Stomach smooth muscle (tissue), 2 donors: Measurements from ENCODE around the gene SHC1.

Source experiments
- H3K27ac ChIP-seq: one replicate; pipeline ENCODE4 v1.7.0; 2013; ENCODE audit warnings: mild to moderate bottlenecking, low read length, inconsistent platforms
- H3K27me3 ChIP-seq, 2 donors: one replicate each; pipeline ENCODE4 v1.7.0; 2013; ENCODE audit warnings: low read length in 2 of 2; ENCODE audit not compliant: insufficient read depth in 2 of 2, control insufficient read depth in 1 of 2
- H3K36me3 ChIP-seq, 2 donors: one replicate each; pipeline ENCODE4 v1.7.0; 2013; ENCODE audit warnings: low read length in 2 of 2; ENCODE audit not compliant: control insufficient read depth in 2 of 2, insufficient read depth in 2 of 2
- H3K4me1 ChIP-seq: one replicate; pipeline ENCODE4 v1.7.0; 2013; ENCODE audit warnings: low read length; ENCODE audit not compliant: control insufficient read depth, insufficient read depth
- H3K4me3 ChIP-seq, 2 donors: one replicate each; pipeline ENCODE4 v1.7.0; 2013; ENCODE audit warnings: low read length in 2 of 2
- H3K9ac ChIP-seq, 2 donors: one replicate each; pipeline ENCODE4 v1.7.0; 2013; ENCODE audit warnings: low read length in 2 of 2, mild to moderate bottlenecking in 1 of 2
- H3K9me3 ChIP-seq, 2 donors: one replicate each; pipeline ENCODE4 v1.7.0; 2013; ENCODE audit warnings: low read length in 2 of 2; ENCODE audit not compliant: control insufficient read depth in 2 of 2
- donor health status: healthy.
- donor health status: Pancreatic carcinoma.

The SHC1 gene

DNA sequence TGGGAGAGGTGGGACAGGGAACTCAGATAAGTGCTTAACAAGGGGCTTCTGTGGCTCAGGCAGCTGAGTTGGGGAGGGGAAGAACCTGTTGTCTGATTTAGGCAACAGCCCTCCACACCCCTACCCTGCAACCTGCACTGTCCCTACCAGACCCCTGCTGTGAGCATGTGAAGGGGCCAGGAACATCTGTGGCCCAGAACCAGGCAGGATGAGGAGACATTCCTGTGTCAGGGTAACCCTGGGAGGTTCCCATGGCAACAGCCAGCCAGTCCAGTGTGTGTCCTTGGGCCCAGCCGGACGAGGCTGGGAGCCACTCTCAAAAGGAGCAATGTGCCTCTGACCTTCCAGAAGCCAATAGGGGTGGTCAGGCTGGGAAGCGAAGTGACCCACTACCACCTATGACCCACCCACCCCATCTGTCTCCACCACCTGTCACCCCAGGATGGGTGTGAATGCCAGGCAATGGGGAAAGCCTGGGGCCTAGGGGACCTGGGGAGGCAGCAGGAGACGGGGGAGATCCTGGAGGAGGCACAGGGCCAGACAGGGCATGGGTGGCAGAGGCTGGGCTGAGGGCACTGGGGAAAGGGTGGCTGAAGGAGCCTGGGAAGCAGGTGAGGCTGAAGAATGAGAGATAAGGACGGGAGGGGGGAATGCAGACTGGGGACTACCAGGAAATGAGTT, 29.1 kb downstream of the SHC1 start:
- Histone ChIP-seq H3K4me3 (no peak overlapping the region), H3K4me1 (peaks cover 33% of the 10 kb centered on the region), H3K9ac (peak overlapping the region in 1 of 2 donors; percentile 21), H3K9me3 (no peaks in the 10 kb centered on the region), H3K27ac (no peak overlapping the region), H3K27me3 (no peaks in the 10 kb centered on the region), H3K36me3 (peaks cover 4 to 15% of the 10 kb centered on the region in 2 donors)

DNA sequence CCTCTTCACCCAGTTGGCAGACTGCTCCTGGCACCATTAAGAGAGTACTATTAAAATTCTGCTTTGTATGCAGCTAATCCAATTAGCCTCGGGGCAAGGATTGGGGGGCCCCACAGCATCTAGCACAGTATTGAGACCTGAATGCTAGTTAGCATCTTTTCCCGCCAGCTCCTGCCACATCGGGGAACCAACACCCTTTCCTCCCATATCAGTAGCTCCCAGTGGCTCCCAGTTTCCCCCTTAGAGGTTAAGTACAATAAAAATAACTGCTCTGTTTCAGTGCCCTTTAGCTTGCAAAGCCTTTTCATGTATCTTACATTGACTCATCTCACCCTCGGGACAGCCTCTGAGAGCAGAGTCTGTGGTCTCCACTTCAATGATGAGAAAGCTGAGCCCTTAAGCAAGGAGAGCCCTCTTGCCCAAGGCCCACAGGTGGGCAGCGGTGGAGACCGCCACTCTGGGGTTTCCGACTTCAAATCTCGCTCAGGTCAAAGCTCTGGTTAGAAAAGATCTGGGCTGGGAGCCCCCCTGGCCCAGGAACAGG, 29.8 kb downstream of the SHC1 start:
- H3K9ac ChIP-seq = no peak overlapping the region
- H3K27ac ChIP-seq = no peak overlapping the region

DNA sequence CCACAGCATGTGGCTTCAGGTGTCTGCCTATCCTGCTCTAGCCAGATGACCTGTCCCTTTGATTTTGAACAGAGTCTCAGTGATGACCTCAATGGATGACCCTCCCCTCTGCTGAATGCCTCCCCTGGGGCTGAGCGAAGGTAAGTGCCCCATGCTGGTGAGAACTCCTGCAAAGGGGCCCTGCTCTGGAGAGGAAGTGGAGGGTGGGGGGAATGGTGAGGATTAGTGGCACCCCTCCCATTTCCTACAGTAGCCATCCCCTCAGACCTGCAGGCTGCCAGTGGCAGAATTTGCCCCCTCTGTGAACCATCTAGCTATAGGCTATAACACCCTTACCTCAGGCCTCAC, 30.4 kb downstream of the SHC1 start:
- Histone ChIP-seq H3K4me3 (no peak overlapping the region), H3K4me1 (peaks cover 45% of the 10 kb centered on the region), H3K36me3 (peaks cover 0 to 8% of the 10 kb centered on the region in 2 donors), H3K9me3 (no peaks in the 10 kb centered on the region), H3K27me3 (no peaks in the 10 kb centered on the region), H3K9ac (no peak overlapping the region), H3K27ac (no peak overlapping the region)

More for the DNA sequence above, 29.8 kb downstream of the SHC1 start:
- Histone ChIP-seq H3K4me3 (no peak overlapping the region), H3K36me3 (peaks cover 4 to 9% of the 10 kb centered on the region in 2 donors), H3K4me1 (peaks cover 40% of the 10 kb centered on the region), H3K9me3 (no peaks in the 10 kb centered on the region), H3K27me3 (no peaks in the 10 kb centered on the region)

DNA sequence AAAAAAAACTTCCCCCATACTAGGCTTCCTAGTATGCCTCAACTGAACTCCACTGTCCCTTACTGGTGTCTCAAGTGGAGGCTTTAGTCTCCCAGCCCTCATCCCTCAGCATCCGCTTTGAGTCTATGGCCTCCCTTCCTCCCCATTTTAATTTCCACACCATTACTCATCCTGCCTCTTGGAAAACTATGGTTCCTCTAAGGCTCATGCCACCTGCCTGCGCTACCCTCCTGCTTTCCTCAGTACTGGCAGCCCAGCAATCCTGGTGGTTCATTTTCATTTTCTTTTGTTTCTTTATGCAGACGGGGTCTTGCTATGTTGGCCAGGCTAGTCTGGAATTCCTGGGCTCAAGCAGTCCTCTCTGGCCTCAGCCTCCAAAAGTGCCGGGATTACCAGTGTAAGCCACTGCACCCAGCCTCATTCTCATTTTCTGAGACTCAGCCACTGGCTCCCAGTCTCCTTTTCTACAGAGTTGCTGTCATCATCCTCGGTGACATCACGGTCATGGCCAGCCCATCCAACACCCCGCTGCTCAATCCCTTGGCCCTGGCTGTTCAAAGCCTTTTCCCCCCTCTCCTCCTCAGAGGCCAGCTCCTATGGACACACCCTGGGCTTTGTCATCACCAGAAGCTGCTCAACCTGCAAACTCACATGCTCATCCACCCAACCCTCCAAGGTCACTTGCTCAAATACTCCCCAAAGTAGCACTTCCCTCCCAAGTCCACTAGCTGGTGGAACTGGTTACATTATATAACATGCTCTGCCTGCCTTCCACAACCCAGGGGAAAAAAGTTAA, 31.7 kb downstream of the SHC1 start:
- H3K9ac ChIP-seq = peak overlapping the region in 1 of 2 donors; percentile 96
- no peak overlapping the region for H3K4me3 ChIP-seq
- peak overlapping the region; percentile 99 for H3K27ac ChIP-seq
- H3K4me1 ChIP-seq = peaks cover 40% of the 10 kb centered on the region
- no peaks in the 10 kb centered on the region for H3K36me3 ChIP-seq
- no peaks in the 10 kb centered on the region for H3K27me3 ChIP-seq
- no peaks in the 10 kb centered on the region for H3K9me3 ChIP-seq

DNA sequence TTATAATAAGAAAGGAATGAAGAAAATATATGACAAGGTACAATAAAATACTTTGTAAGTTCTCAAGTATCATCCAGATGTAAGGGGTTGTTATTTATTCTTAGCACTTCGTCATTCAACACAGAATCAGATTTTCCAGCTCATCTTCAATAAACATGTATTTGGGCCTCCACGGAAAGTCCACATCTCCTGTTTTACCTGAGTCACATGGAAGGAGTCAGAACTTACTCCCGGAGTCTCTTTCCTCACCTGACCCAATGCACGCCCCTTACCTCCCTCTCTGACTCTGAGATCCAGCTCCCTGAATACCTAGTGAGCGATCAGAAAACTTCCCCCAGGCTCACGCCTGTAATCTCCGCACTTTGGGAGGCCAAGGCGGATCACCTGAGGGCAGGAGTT, 32.6 kb downstream of the SHC1 start:
- Histone ChIP-seq H3K9me3 (no peaks in the 10 kb centered on the region), H3K27me3 (no peaks in the 10 kb centered on the region), H3K27ac (peak overlapping the region; percentile 99), H3K36me3 (no peaks in the 10 kb centered on the region), H3K9ac (peak overlapping the region; percentile 96 to 100), H3K4me3 (peak overlapping the region; percentile 93 to 98), H3K4me1 (peaks cover 36% of the 10 kb centered on the region)

DNA sequence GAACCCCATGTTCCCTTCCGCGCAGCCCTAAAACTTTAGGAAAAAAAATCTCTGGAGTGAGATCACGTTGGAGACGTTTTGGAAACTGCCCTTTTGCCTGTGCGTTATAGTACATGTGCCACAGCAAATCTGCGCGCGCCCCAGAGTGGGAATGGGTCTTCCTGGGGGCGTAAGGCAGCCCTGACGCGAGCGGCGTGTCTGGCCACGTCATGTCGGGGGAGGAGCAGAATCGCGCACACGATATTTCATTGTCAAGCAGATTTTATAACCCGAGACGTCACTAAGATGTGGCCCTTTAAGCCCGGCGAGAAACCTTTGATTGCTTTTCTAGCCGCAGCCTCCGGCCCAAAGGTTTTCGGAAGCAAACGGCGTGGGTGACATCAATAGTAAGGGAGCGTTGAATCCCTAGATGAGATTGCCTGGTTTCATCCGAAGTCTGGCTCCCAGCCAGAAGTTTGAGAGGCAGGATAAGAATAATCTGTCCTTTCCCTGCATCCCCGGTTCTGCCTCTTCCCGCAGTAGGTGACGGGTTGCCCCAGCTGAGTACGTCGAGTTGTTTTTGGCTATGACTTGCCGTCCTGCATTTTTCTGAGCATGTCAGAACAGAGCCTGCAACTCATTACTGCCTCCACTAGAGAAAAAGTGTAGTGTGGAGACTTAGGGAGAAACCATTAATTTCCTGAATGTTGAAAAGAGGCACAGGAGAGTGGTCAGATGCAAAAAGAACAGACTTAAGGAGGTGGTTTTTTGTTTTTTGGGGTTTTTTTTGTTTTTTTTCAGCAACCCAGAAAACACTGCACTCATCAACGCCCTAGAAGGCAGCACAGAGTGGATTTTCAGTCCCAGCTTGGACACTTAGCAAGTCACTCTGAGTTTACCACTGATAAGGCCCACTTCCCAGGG, 33.2 kb downstream of the SHC1 start:
- peak overlapping the region; percentile 96 to 100 for H3K9ac ChIP-seq
- peaks cover 36% of the 10 kb centered on the region for H3K4me1 ChIP-seq
- peak overlapping the region; percentile 99 for H3K27ac ChIP-seq
- no peaks in the 10 kb centered on the region for H3K36me3 ChIP-seq
- no peaks in the 10 kb centered on the region for H3K9me3 ChIP-seq
- H3K4me3 ChIP-seq = peak overlapping the region; percentile 93 to 98
- H3K27me3 ChIP-seq = no peaks in the 10 kb centered on the region

DNA sequence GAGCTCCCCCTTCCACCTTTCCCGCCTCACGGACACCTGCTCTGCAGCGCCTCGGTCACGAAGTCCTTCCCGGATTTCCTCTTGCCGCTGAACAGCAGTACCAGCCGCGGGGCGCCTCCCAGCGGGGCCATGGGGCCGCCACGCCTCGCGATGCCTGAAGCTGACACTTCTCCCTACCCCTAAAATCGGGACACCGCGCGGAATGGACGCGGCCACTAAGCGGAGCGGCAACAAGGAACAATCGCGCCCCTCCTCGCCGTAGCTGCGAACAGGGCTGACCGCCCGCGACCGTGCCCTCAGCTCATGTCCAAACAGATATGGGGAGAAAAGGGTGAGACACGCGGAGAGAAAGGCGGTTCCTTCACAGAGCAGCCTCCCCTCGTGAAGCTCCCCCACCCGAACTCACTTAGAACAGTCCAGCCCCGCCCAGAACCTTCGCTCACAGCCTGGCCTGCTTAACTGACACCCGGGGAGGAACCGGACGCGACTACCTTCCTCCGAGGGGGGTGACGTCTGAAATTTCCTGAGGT, 33.9 kb downstream of the SHC1 start, which contains the start of gene PMVK:
PMVK (minus strand) TSS at position 165 of the 530 bp plus-strand sequence; CDS start at position 131, 34 bp downstream.
- H3K36me3 ChIP-seq = peaks cover 0 to 4% of the 10 kb centered on the region in 2 donors
- peak within 1 kb of the TSS; percentile 99 for H3K27ac ChIP-seq

DNA sequence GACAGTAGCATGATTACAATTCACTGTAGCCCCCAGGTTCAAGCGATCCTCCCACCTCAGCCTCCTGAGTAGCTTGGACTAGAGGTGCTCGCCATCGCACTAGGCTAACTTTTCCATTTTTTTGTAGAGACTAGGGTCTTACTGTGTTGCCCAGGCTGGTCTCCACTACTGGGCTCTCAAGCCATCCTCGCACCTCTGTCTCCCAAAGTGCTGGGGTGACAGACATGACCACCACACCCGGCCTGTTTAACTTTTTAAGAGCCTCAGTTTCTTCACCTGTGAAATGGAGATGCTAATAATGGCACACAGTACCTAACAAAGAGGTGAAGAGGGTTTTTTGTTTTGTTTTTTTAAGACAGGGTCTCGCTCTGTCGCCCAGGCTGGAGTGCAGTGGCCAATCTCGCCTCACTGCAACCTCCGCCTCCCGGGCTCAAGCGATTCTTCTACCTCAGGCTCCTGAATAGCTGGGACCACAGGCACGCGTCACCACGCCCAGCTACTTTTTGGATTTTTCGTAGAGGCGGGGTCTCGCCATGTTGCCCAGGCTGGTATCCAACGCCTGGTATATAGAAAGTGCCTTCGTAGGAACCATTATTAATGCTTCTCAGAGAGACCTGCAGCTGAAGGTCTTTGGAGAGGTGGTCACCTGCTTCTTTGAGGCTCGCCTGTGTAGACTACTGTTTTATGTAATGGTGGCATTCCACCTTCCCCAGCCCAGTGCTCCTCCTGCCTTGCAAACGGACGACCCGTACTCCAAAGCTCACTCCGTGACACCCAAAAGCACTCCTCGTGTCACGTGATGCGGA, 34.6 kb downstream of the SHC1 start:
- peaks cover 0 to 6% of the 10 kb centered on the region in 2 donors for H3K36me3 ChIP-seq
- peak overlapping the region; percentile 93 to 98 for H3K4me3 ChIP-seq
- H3K9me3 ChIP-seq = no peaks in the 10 kb centered on the region
- peaks cover 30% of the 10 kb centered on the region for H3K4me1 ChIP-seq
- peak overlapping the region; percentile 96 to 100 for H3K9ac ChIP-seq
- H3K27me3 ChIP-seq = no peaks in the 10 kb centered on the region
- H3K27ac ChIP-seq = peak overlapping the region; percentile 99

More for the DNA sequence above, 33.9 kb downstream of the SHC1 start, which contains the start of gene PMVK:
- Histone ChIP-seq H3K9me3 (no peaks in the 10 kb centered on the region), H3K4me1 (peaks cover 30% of the 10 kb centered on the region), H3K27me3 (no peaks in the 10 kb centered on the region), H3K9ac (peak within 1 kb of the TSS; percentile 96 to 100), H3K4me3 (peak within 1 kb of the TSS; percentile 93 to 98)

DNA sequence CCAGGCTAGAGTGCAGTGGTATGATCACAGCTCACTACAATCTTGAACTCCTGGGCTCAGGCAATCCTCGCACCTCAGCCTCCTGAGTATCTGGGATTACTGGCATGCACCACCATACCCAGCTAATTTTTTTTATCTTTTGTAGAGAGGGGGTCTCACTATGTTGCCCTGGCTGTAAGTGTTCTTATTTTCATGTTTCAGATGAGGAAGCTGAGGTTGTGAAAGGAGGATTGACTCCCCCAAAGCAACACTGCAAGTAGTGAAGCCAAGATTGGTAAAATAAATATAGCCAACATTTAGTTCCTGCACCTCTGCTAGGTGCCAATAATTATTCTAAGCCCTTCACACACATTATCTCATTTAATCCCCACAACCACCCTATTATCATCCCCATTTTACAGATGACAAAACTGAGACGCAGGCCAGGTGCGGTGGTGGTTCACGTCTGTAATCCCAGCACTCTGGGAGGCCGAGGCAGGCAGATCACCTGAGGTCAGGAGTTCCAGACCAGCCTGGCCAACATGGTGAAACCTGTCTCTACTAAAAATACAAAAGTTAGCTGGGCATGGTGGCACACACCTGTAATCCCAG, 36.1 kb downstream of the SHC1 start:
- H3K9me3 ChIP-seq = no peaks in the 10 kb centered on the region
- H3K36me3 ChIP-seq = peaks cover 4 to 10% of the 10 kb centered on the region in 2 donors
- no peaks in the 10 kb centered on the region for H3K27me3 ChIP-seq
- H3K27ac ChIP-seq = no peak overlapping the region
- no peak overlapping the region for H3K4me3 ChIP-seq
- H3K9ac ChIP-seq = no peak overlapping the region
- H3K4me1 ChIP-seq = peaks cover 25% of the 10 kb centered on the region
